ENCODE results near the gene GALNT14.

- no peak for TF ChIP-seq CTCF (conservative IDR thresholded peaks at IDR 0.05; ENCODE audit: low read length)
- no peak for TF ChIP-seq EZH2phosphoT487 (IDR thresholded peaks at IDR 0.05; ENCODE audit: borderline replicate concordance)
Measured at GRCh38 chr2:30871440-30871839, 266.8 kb downstream of the GALNT14 start.
